Peyer's patch (tissue), 4 donors: Measurements from ENCODE around the gene KCNC1. TPM values are rescaled to one million over a fixed set of nuclear protein-coding genes. Genes with fewer than 3 reads are reported as not detected.

Experiments used
- DNase-seq, 3 donors: peaks; one replicate each; pipeline ENCODE4 v3.0.0-alpha.2; 2017 to 2019
- H3K27ac ChIP-seq, 4 donors: fragments of 200-600 bp; sonication (generic); one replicate each; pipeline ENCODE4 v1.5.1; 2016 to 2019
- H3K27me3 ChIP-seq, 2 donors: fragments of 200-600 bp; sonication (generic); one replicate each; pipeline ENCODE4 v1.5.1; 2019
- H3K36me3 ChIP-seq, 3 donors: fragments of 200-600 bp; sonication (generic); one replicate each; pipeline ENCODE4 v1.5.1; 2016 to 2019
- H3K4me1 ChIP-seq, 4 donors: fragments of 200-600 bp; sonication (generic); one replicate each; pipeline ENCODE4 v1.5.1; 2016 to 2019
- H3K4me3 ChIP-seq, 4 donors: fragments of 200-600 bp; sonication (generic); 1 replicate in 3 of 4; 2 replicates in 1 of 4; pipeline ENCODE4 v1.5.1; 2016 to 2019; ENCODE audit warnings: mild to moderate bottlenecking in 1 of 4
- H3K9me3 ChIP-seq, 4 donors: fragments of 200-600 bp; sonication (generic); one replicate each; pipeline ENCODE4 v1.5.1; 2016 to 2019; ENCODE audit warnings: mild to moderate bottlenecking in 1 of 4
- CTCF ChIP-seq, 6 experiments: fragments of 450-650 bp in 4 of 6; fragments of 200-600 bp in 2 of 6; sonication (generic) in 1 of 6; IDR thresholded peaks; one replicate each; pipeline ENCODE4 v1.5.1; 2017 to 2019; ENCODE audit warnings: antibody characterized with exemption in 6 of 6, mild to moderate bottlenecking in 3 of 6, moderate library complexity in 1 of 6
- POLR2A ChIP-seq, 2 donors: fragments of 450-650 bp; IDR thresholded peaks; one replicate each; pipeline ENCODE4 v1.5.1; 2017; ENCODE audit warnings: antibody characterized with exemption in 2 of 2, mild to moderate bottlenecking in 2 of 2, moderate library complexity in 2 of 2
- total RNA-seq, 4 donors: library from RNA; depleted of rRNA; stranded (reverse); fragments of >200 nt; gene quantifications; one replicate each; pipeline ENCODE4 v1.1.0, GENCODE V29; 2016

Gene KCNC1
- total RNA-seq, 4 donors from 2014 or later = 0.13 to 9.9 TPM; not detected in 2

- no peak for TF ChIP-seq POLR2A (IDR thresholded peaks at IDR 0.05)
- no peak for TF ChIP-seq CTCF (IDR thresholded peaks at IDR 0.05)
- Histone ChIP-seq H3K4me3 (no peak overlapping the region), H3K27me3 (no peaks in the 10 kb centered on the region), H3K27ac (no peak overlapping the region), H3K9me3 (no peaks in the 10 kb centered on the region), H3K36me3 (no peaks in the 10 kb centered on the region), H3K4me1 (no peaks in the 10 kb centered on the region)
- no peak for DNase-seq
Observed at GRCh38 chr11:17790453-17790852, 55.9 kb downstream of the KCNC1 start.

- Histone ChIP-seq H3K9me3 (no peaks in the 10 kb centered on the region), H3K27me3 (no peaks in the 10 kb centered on the region), H3K27ac (no peak overlapping the region), H3K36me3 (no peaks in the 10 kb centered on the region), H3K4me1 (no peaks in the 10 kb centered on the region), H3K4me3 (no peak overlapping the region)
- TF ChIP-seq CTCF (IDR thresholded peaks at IDR 0.05) (no peak), POLR2A (IDR thresholded peaks at IDR 0.05) (no peak)
- no peak for DNase-seq
Observed at GRCh38 chr11:17791144-17791543, 56.6 kb downstream of the KCNC1 start.

- H3K4me1 ChIP-seq = no peaks in the 10 kb centered on the region
- no peak overlapping the region for H3K4me3 ChIP-seq
- H3K36me3 ChIP-seq = no peaks in the 10 kb centered on the region
- DNase-seq = no peak
- TF ChIP-seq POLR2A (IDR thresholded peaks at IDR 0.05) (no peak), CTCF (IDR thresholded peaks at IDR 0.05) (no peak)
- H3K27me3 ChIP-seq = no peaks in the 10 kb centered on the region
- H3K27ac ChIP-seq = no peak overlapping the region
- H3K9me3 ChIP-seq = no peaks in the 10 kb centered on the region
Observed at GRCh38 chr11:17792161-17792560, 57.6 kb downstream of the KCNC1 start.

- Histone ChIP-seq H3K4me1 (no peaks in the 10 kb centered on the region), H3K27ac (no peak overlapping the region), H3K36me3 (no peaks in the 10 kb centered on the region), H3K27me3 (no peaks in the 10 kb centered on the region), H3K4me3 (no peak overlapping the region), H3K9me3 (no peaks in the 10 kb centered on the region)
- DNase-seq = no peak
- TF ChIP-seq POLR2A (IDR thresholded peaks at IDR 0.05) (no peak), CTCF (IDR thresholded peaks at IDR 0.05) (no peak)
Observed at GRCh38 chr11:17793642-17794170, 59.1 kb downstream of the KCNC1 start.

GRCh38 chr11:17794981-17795380 is 60.4 kb downstream of the KCNC1 start:
- no peaks in the 10 kb centered on the region for H3K4me1 ChIP-seq
- no peak for DNase-seq
- H3K9me3 ChIP-seq = no peaks in the 10 kb centered on the region
- TF ChIP-seq CTCF (IDR thresholded peaks at IDR 0.05) = no peak
- TF ChIP-seq POLR2A (IDR thresholded peaks at IDR 0.05) = no peak
- H3K4me3 ChIP-seq = no peak overlapping the region
- no peaks in the 10 kb centered on the region for H3K27me3 ChIP-seq
- H3K36me3 ChIP-seq = no peaks in the 10 kb centered on the region
- no peak overlapping the region for H3K27ac ChIP-seq

- no peaks in the 10 kb centered on the region for H3K4me1 ChIP-seq
- H3K27me3 ChIP-seq = no peaks in the 10 kb centered on the region
- no peak for TF ChIP-seq POLR2A (IDR thresholded peaks at IDR 0.05)
- TF ChIP-seq CTCF (IDR thresholded peaks at IDR 0.05) = no peak
- no peaks in the 10 kb centered on the region for H3K36me3 ChIP-seq
- H3K4me3 ChIP-seq = no peak overlapping the region
- H3K9me3 ChIP-seq = no peaks in the 10 kb centered on the region
- no peak for DNase-seq
- no peak overlapping the region for H3K27ac ChIP-seq
Observed at GRCh38 chr11:17796154-17796553, 61.6 kb downstream of the KCNC1 start.
